ENCODE measurements around the gene CDH2. TPM values are rescaled to one million over a fixed set of nuclear protein-coding genes. Genes with fewer than 3 reads are reported as not detected.
A peak's percentile ranks its signal among the peaks of the same experiment; 100 is the strongest.

CDH2 gene
- total RNA-seq, 1 donor from 2014 or later, result 6.5 TPM

- DNase-seq, result no peak
Measured at GRCh38 chr18:27995770-27996502, 181.0 kb downstream of the CDH2 start.

GRCh38 chr18:27994571-27994970 is 182.4 kb downstream of the CDH2 start:
- peak; percentile 19 for DNase-seq

GRCh38 chr18:27991391-27991790 is 185.5 kb downstream of the CDH2 start:
- DNase-seq, result no peak

- DNase-seq, result no peak
Measured at GRCh38 chr18:27985832-27986231, 191.1 kb downstream of the CDH2 start.

GRCh38 chr18:27983780-27984179 is 193.2 kb downstream of the CDH2 start:
- no peak for DNase-seq

- DNase-seq, result no peak
Measured at GRCh38 chr18:27976806-27977408, 200.0 kb downstream of the CDH2 start.

- DNase-seq, result no peak
Measured at GRCh38 chr18:27970321-27970720, 206.6 kb downstream of the CDH2 start.

- no peak for DNase-seq
Measured at GRCh38 chr18:27969206-27969605, 207.7 kb downstream of the CDH2 start.

- DNase-seq, result no peak
Measured at GRCh38 chr18:27967913-27968824, 208.8 kb downstream of the CDH2 start.

GRCh38 chr18:27966881-27967280 is 210.0 kb downstream of the CDH2 start:
- no peak for DNase-seq

- no peak for DNase-seq
Measured at GRCh38 chr18:27964811-27965210, 212.1 kb downstream of the CDH2 start.

- DNase-seq, result no peak
Measured at GRCh38 chr18:27959101-27959500, 217.8 kb downstream of the CDH2 start.

GRCh38 chr18:27956001-27956640 is 220.8 kb downstream of the CDH2 start:
- peak; percentile 3 for DNase-seq

GRCh38 chr18:27954226-27954625 is 222.7 kb downstream of the CDH2 start:
- peak; percentile 6 for DNase-seq

GRCh38 chr18:27952741-27953140 is 224.2 kb downstream of the CDH2 start:
- no peak for DNase-seq

- DNase-seq, result no peak
Measured at GRCh38 chr18:27950648-27951228, 226.2 kb downstream of the CDH2 start.

GRCh38 chr18:27948986-27949385 is 227.9 kb downstream of the CDH2 start:
- DNase-seq, result no peak

GRCh38 chr18:27942706-27943105 is 234.2 kb downstream of the CDH2 start:
- DNase-seq, result no peak

GRCh38 chr18:27931535-27931934 is 245.4 kb downstream of the CDH2 start:
- no peak for DNase-seq

- DNase-seq, result no peak
Measured at GRCh38 chr18:27922780-27923179, 254.2 kb downstream of the CDH2 start.

- peak; percentile 6 for DNase-seq
Measured at GRCh38 chr18:27921904-27922751, 254.8 kb downstream of the CDH2 start.
